ENCODE results near the gene HSDL1. TPM values are rescaled to one million over a fixed set of nuclear protein-coding genes. Genes with fewer than 3 reads are reported as not detected.

The HSDL1 gene
- total RNA-seq, 1 experiment from 2014 or later: 34.2 TPM

GRCh38 chr16:84096447-84097005 is 48.5 kb downstream of the HSDL1 start:
- Histone ChIP-seq H3K27ac (ENCODE audit: insufficient read length, low read depth, low read length) (no peak overlapping the region), H4K8ac (replicated peaks; ENCODE audit: insufficient read length, low read depth, low read length) (no peak overlapping the region), H2BK12ac (ENCODE audit: insufficient read length, low read depth, low read length) (no peak overlapping the region), H3K79me2 (ENCODE audit: insufficient read depth, low read length) (no peaks in the 10 kb centered on the region; the same call in 1 of the 2 replicates), H3K79me1 (ENCODE audit: insufficient read depth, low read depth, low read length, poor library complexity, severe bottlenecking) (peaks cover 2% of the 10 kb centered on the region), H3K56ac (ENCODE audit: insufficient read length, low read depth, low read length) (no peak overlapping the region), H3K14ac (ENCODE audit: insufficient read depth, low read length) (no peak overlapping the region), H3K4ac (ENCODE audit: low read depth, low read length) (no peak overlapping the region), H3K23ac (ENCODE audit: insufficient read length, low read depth, low read length) (no peak overlapping the region), H2BK5ac (ENCODE audit: insufficient read length, low read length) (no peak overlapping the region), H3K4me2 (ENCODE audit: insufficient read depth, insufficient read length, low read length) (no peak overlapping the region), H3K18ac (ENCODE audit: insufficient read length, low read depth, low read length) (no peak overlapping the region), H3T11ph (ENCODE audit: low read length) (no peak overlapping the region), H4K5ac (ENCODE audit: insufficient read length, low read depth, low read length) (no peak overlapping the region), H2BK120ac (ENCODE audit: low read depth, low read length, poor library complexity, severe bottlenecking) (no peak overlapping the region), H3K9ac (ENCODE audit: extremely low read depth, insufficient read length, low read length) (no peak overlapping the region), H3K4me1 (ENCODE audit: insufficient read depth, low read length) (no peaks in the 10 kb centered on the region), H2AK5ac (ENCODE audit: insufficient read length, low read length) (no peak overlapping the region), H3K27me3 (ENCODE audit: insufficient read depth, low read length) (no peaks in the 10 kb centered on the region), H3K9me3 (ENCODE audit: control insufficient read depth, low read depth, low read length) (no peaks in the 10 kb centered on the region), H2AFZ (ENCODE audit: low read length) (no peak overlapping the region), H4K20me1 (ENCODE audit: control insufficient read depth, insufficient read depth, insufficient read length) (peaks cover under 1% of the 10 kb centered on the region), H4K91ac (ENCODE audit: insufficient read length, low read depth, low read length) (no peak overlapping the region), H2BK15ac (ENCODE audit: low read depth, low read length) (no peak overlapping the region), H3K23me2 (ENCODE audit: insufficient read length, low read depth, low read length, poor library complexity, severe bottlenecking) (no peaks in the 10 kb centered on the region), H2BK20ac (ENCODE audit: low read depth, low read length, poor library complexity, severe bottlenecking) (no peak overlapping the region)
- no peak for DNase-seq
- peaks cover 11 to 67% (median 52%) of the 10 kb centered on the region in 3 experiments; a peak in 5 of 7 replicates for H3K36me3 Mint-ChIP-seq (ENCODE audit: insufficient read depth in 1 of 3, low read depth in 3 of 3)
- H3K4me1 Mint-ChIP-seq: no peaks in the 10 kb centered on the region
- no peak for TF ChIP-seq CTCF (conservative IDR thresholded peaks at IDR 0.05)
- H3K27me3 Mint-ChIP-seq (ENCODE audit: low read depth): no peaks in the 10 kb centered on the region
- no CpG with 5 or more reads among the region's 4 CpGs for WGBS (ENCODE audit: extremely low coverage, insufficient read length, low lambda C conversion rate)
- H3K4me3 Mint-ChIP-seq: no peak overlapping the region
- H3K9me3 Mint-ChIP-seq: no peaks in the 10 kb centered on the region
- no peak overlapping the region; a peak in 2 of 7 replicates for H3K27ac Mint-ChIP-seq

All from H9 (cell line).